Astrocyte of the cerebellum (primary cell): ENCODE results near the gene CCDC187.
"Not testable (repeated sequence)": the region's sequence is repeated elsewhere in the genome, so short reads cannot be mapped to it uniquely, and the experiment has no call there.

Experiments
- DNase-seq: peaks from one replicate; pipeline ENCODE4 v3.0.0-alpha.2; 2011; ENCODE audit warnings: low read depth
- H3K4me3 ChIP-seq: 2 replicates; pipeline ENCODE4 v1.5.1; 2011; ENCODE audit warnings: mild to moderate bottlenecking, low read depth, low read length, moderate library complexity
- CTCF ChIP-seq: IDR thresholded peaks from 2 replicates; pipeline ENCODE4 v1.5.1; 2012; ENCODE audit warnings: low read length, low read depth, moderate library complexity, mild to moderate bottlenecking; ENCODE audit errors: missing control alignments
- in situ Hi-C: cut with HindIII; loops from 2 replicates; pipeline ENCODE4 v1.10.0; 2017; ENCODE audit warnings: low sequenced_read_pairs

CCDC187 gene

DNA sequence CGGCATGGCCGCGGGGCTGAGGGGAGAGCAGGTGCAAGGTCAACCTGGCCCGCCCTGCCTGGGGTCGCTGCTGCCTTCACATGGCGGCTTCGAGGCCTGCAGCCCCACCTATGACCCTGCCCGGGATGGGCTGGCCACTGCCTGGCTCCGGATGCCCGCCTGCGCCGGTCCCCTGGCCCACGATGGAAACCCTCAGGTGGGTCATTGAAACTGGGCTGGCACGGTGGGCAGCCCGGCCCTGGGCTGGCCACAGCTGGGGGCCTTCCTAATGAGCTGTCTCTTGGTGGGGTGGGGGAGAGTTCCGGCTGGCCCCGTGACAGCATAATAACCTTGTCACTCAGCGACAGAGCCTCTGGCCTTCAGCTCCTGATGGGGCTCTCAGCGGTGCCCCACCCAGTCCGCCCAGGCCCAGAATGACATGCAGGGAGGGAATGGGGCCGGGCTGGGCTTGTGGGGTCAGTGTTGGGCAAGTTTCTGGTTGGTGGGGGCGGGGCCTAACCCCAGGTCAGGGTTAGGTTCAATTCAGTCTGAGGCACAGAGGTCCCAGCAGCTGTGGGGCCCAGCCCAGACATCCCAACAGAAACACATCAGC is at the start of gene CCDC187:
Gene CCDC187 (minus strand): TSS at position 270 of the 592 bp plus-strand sequence. CDS start 264 bp downstream, at position 6.
- in situ Hi-C loops, result no loop called here
- DNase-seq, result no peak
- H3K4me3 ChIP-seq, result no peak within 1 kb of the TSS
- TF ChIP-seq CTCF, result no peak

DNA sequence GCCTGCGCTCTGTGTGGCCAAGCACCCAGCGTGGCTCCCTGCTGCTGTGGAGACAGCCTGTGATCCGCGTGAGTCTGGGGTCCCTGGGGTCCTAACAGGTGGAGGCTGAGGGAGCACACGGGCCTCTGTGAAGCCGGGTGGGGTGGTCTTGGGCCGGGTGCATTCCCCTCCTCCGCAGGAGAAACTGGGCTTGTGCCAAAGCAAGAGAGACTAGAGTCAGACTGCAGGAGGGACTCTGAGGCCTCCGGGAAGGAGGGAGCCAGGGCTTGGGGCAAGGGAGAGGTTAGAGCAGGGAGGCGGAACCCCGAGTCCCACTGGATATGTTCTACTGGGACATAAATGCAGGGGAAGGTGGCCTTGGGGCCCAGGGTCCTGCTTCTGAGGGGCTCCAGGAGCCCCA is 49.2 kb upstream of the CCDC187 start:
- in situ Hi-C loops, result no loop called here
- no peak for DNase-seq
- no peak for TF ChIP-seq CTCF
- no peak overlapping the region for H3K4me3 ChIP-seq

DNA sequence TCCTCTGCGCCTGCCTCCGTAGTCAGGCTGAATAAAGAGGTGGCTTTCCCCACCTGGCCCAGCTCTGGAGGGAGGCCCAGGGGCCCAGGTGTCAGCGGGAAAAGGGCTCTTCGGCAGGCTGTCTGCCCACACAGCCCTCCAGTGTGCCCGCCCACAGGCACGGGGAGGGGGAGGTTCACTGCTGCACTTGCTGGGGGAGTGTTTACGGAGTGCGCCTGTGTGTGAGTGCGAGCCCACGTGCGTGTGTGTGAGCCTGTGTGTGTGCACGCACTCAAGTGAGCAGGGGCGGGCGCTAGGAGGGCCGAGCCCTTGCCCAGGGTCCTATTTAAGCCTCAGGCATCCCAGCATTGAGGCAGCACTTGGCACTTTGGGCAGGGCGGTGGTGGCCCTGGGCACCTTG is 48.8 kb upstream of the CCDC187 start:
- no peak for TF ChIP-seq CTCF
- in situ Hi-C loops, result no loop called here
- no peak for DNase-seq
- no peak overlapping the region for H3K4me3 ChIP-seq

GRCh38 chr9:136351868-136352267 is 48.0 kb upstream of the CCDC187 start:
- H3K4me3 ChIP-seq, in situ Hi-C loops: not testable (repeated sequence)

GRCh38 chr9:136351252-136351800 is 47.4 kb upstream of the CCDC187 start:
- in situ Hi-C loops, result no loop called here
- H3K4me3 ChIP-seq, result no peak overlapping the region
- no peak for TF ChIP-seq CTCF
- DNase-seq, result no peak

More at GRCh38 chr9:136351868-136352267, 48.0 kb upstream of the CCDC187 start:
- DNase-seq, result not testable (repeated sequence)

- H3K4me3 ChIP-seq, result no peak overlapping the region
- no peak for TF ChIP-seq CTCF
- in situ Hi-C loops, result no loop called here
- no peak for DNase-seq
Measured at GRCh38 chr9:136349546-136349945, 45.7 kb upstream of the CCDC187 start.

DNA sequence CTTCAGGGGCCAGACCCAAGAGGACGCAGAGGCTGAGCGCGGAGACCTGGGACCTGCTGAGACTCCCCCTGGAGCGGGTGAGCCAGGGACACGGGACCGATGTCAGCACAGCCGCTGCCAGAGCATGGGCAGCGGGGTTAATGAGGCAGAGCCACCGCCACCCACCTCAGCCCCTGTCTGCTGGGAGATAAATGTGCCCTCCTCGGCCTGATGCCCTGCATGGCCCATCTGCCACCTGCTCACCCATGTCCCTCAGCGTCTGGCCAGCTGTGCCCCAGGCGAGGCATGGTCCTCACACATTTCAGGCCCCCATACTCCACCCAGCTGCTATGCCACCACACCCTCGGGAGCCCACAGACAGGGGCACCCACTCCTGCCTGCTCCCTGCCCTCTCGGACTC is 44.8 kb upstream of the CCDC187 start:
- DNase-seq, result no peak
- no peak for TF ChIP-seq CTCF
- in situ Hi-C loops, result no loop called here
- H3K4me3 ChIP-seq, result no peak overlapping the region
